Erythroblast (primary cell): ENCODE data around the gene STOM.
"Not testable (repeated sequence)": the region's sequence is repeated elsewhere in the genome, so short reads cannot be mapped to it uniquely, and the experiment has no call there.

ENCODE experiments used
- DNase-seq, 2 experiments: peaks; one replicate each; lab custom pipeline; 2025; lab: John Stamatoyannopoulos, UW
- GATA1 ChIP-seq: IDR thresholded peaks from 2 replicates; pipeline ENCODE4 v1.6.1; 2011; ENCODE audit warnings: low read depth, mild to moderate bottlenecking, control low read depth, low read length, moderate library complexity
- POLR2A ChIP-seq: IDR thresholded peaks from 2 replicates; pipeline ENCODE4 v1.6.1; 2011; ENCODE audit warnings: mild to moderate bottlenecking, low read length

The STOM gene

DNA sequence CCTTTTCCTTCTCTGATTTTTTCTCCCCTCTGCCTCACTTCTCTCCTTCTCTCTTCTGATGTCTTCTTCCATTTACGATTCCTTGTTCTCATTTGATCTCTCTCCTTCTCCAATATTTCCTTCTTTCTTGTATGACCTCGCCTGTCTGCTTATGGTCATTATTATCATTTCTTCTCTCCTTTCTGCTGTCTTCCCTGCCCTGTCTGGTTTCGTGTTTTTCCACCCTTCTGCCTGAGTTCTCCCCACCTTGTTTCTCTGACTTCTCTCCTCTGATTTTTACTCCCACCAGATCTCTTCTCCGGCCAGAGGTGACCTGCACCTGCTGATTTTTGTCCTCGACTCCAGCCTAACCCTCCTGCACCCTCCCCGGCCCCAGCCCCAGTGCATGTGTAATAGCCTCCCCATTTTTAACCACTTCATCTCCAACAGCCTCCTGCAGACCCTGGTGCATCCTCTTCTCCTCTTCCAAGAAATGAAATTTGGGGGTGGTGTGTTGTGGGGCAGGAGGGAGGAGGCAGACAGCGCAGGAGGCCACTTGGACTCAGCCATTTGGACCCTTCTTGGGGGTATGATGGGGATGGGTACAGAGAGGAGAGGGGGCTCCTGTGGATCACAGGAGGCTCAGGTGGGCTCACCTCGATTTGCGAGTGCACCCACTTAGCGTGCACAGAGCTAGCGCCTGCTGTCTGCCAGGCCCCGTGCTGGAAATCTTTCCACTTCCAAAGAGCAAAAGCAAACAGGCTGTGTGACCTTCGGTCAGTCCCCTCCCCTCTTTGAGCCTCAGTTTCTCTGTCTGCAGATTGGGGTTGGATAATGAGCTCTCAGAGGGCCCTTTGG is 69.5 kb downstream of the STOM start:
- TF ChIP-seq POLR2A, result no peak
- no peak for TF ChIP-seq GATA1

DNA sequence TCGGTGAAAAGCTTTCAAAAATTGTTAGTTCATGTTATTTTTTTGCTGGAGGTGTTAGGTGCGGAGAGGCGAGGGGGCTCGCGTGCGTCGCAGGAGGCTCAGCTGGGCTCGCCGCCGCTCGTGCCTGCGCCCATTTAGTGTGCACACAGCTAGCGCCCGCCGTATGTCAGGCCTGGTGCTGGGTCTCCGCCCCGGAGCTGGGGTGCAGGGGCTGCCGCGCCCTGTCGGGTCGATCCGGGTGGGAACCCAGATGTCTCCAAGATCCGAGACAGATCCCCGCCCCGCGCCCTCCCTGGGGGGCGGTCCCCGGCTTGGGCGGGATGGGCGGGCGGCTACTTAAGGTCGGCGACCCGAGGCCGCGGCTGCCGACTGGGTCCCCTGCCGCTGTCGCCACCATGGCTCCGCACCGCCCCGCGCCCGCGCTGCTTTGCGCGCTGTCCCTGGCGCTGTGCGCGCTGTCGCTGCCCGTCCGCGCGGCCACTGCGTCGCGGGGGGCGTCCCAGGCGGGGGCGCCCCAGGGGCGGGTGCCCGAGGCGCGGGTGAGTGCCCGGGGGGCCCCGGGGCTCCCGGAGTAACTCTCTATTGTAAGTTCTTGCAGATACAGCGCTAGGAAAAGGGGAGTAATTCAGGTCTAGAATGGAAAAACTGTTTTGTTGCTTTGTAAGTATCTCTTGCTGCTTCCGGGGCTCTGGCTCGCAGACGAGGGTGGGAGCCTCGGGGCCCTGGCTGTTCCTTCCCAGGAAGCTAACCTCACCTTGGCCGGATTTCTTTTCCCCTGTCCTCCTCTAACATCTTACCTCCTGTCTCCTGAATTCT is 70.4 kb downstream of the STOM start:
- peak; percentile 71 to 77 for DNase-seq
- no peak for TF ChIP-seq GATA1
- TF ChIP-seq POLR2A, result no peak

More for the DNA sequence above, 69.5 kb downstream of the STOM start:
- DNase-seq, result no peak

DNA sequence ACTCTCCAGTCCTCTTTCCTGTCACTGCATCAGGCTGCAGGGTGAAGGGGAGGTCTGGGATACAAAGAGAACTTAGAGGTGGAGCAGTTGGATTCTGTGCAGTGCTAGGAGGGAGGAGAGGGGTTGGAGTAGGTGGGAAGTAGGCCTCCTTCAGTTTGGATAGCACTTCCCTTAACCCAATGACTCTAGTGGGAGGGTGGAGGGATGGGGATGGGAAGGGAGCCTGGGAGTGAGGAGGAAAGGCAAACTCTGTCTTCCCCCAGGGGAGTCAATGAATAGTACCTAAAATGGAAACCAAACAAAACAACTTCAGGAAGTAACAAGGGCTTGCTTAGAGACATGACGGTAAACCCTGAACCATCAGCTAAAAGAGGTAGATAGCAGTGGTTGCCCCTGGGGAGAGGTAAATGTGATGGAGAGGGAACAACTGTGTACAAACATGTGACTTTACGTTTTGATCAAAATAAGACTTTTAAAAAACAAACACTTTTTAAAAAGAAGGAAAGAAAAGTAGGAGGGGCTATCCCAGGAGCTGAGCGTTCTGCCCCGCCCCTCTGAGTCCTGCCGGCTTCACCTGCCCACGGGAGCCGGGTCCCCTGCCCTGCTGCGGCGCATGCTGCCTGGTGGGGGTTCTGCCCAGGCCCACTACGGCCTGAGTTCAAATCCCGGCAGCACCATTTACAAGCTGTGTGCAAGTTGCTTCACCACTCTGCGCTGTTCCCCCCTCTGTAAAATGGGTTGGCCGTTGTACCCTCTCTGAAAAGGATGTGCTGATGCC is 71.2 kb downstream of the STOM start:
- DNase-seq, result no peak
- TF ChIP-seq GATA1 (no peak), POLR2A (no peak)

DNA sequence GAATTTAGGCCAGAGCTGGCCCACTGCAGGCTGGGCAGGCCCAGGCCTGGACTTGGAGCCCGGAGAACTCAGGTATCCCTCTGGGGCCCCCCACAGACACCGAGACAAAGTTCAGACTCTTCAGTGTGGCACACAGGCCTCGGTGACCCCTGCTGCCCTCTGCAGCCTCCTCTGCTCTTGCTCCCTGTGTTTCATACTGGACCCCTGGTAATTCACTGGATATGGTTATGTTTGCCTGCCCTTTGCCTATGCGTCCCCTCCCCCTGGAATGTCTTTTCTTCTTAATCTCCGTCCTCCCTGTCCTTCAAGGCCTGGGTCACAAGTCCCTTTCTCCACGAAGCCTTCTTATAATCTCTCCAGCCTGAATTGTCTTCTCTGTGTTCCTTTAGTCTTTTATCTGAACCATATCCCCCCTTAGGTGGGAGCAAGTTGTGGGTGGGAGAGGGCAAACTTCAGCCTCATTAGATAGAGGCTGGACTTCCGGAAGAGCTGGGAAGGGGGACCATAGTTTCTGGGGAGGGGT is 72.0 kb downstream of the STOM start:
- DNase-seq, result no peak
- TF ChIP-seq POLR2A (no peak), GATA1 (no peak)

DNA sequence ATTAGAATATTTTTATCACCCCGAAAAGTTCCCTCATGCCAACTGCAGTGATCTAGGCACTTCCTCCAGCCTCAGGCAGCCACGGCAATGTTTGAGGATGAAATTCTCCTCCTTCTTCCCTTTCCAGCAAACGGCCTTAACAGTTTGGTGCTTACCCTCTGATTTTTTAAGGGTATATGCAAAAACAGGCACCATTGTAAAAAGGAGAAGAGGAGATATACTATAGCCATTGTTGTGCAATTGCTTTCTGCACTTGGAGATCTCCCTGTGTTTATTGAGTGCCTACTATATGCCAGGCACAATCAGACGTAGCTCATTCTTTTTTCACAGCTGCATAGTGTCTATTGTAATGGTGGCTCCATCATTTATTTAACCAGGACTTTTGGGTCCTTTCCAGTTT is 72.7 kb downstream of the STOM start:
- TF ChIP-seq GATA1, result no peak
- no peak for TF ChIP-seq POLR2A
- DNase-seq, result no peak

DNA sequence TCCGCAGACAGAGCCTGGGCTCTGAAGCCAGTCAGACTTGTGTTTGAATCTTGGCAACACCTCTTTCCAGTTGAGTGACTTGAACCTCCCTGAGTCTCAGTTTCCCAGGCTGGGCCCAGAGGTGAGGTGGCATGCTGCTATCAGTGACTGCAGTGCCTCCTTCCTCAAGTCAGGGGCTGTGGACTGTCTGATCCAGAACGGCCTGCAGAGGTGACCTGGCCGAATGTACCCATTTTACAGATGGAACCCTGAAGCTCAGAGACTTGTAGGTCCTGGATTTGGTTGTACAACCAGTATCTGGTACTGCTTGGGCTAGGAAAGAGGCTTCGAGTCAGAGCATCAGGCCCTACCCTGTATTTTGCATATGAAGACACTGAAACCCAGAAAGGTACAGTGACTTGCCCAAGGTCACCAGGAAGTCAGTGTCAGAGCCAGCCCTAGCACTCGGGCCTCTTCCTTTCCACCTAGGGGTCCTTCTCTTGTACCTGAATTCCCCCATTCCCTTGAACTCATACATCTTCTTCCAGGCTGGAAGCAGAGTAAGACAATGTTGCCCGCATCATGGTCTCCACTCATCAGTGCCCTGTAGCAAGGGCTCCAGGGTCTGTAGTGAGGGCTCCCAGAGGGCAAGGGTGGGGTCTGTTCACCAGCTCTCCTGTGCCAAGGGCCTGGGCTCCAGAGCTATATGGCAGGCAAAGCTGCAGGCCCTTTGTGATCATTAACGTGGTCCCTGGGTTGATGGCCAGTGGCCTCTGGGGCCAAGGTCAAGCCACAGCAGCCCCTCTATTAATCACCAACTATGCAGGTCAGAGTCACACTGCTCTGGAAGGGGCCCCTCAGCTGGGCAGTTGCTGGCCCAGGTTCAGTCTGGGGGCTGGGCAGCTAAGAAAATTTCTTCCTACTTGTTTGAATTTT is 73.6 kb downstream of the STOM start:
- DNase-seq, result no peak
- TF ChIP-seq POLR2A, result no peak
- no peak for TF ChIP-seq GATA1

DNA sequence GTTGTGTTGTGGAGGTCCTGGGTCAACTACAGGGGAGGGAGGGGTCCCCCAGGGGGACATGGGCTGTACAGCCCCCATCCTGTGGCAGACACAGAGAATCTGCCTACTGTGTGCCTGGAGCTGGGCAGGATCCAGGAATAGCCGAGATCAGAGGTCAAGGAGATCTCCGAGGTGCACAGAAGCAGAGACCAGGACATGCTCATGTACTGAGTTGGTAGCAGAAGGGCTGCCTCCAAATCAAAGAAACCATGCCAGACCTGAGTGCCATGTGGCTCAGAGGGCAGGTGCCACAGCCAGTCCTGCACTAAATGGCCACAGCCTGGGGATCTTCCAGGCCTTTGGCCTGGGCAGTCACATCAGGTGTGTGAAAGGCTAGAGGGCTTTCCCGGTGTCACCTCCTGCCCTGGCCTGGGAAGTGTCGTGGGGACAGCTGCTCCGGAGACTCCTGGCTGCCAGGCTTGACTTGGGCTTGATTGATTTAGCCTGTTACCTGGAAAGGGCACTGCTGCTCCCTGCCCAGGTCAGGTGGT is 74.3 kb downstream of the STOM start:
- no peak for DNase-seq
- TF ChIP-seq POLR2A, result no peak
- no peak for TF ChIP-seq GATA1

DNA sequence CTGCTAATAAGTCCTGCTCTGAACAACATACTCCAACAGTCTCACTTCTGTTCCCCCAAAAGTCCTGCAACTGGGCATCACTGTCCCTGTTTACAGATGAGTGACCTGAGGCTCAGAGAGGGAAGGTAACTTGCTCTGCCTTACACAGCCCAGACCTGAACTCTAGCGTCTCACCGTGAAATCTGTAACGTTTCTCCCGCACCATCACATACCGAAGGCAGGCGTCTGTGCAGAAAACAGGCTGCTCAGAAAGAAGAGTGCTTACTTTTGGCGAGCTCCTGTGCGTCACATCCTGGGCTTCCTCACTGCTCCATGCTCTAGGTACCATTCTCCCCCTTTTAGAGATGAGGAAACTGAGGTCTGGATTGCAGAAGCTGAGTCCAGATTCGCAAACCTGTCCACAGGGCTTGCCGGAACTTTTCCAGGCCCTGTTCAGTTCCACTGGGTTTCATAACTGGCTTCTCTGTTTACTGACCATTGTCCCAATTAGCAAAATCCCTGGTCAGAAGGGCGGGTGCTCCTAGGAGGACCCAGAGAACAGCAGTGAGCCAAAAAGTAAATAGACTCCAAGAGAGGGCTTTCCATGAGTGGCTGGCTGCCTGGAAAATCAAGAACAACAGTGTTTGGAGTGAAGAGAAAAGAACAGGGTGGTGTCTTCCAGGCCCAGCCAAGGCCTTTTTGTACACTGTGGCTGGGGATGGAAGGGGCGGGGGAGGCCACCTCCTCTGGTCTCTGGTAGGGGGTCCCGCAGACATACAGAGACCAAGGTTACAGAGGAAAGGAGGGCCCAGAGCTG is 75.0 kb downstream of the STOM start:
- no peak for DNase-seq

DNA sequence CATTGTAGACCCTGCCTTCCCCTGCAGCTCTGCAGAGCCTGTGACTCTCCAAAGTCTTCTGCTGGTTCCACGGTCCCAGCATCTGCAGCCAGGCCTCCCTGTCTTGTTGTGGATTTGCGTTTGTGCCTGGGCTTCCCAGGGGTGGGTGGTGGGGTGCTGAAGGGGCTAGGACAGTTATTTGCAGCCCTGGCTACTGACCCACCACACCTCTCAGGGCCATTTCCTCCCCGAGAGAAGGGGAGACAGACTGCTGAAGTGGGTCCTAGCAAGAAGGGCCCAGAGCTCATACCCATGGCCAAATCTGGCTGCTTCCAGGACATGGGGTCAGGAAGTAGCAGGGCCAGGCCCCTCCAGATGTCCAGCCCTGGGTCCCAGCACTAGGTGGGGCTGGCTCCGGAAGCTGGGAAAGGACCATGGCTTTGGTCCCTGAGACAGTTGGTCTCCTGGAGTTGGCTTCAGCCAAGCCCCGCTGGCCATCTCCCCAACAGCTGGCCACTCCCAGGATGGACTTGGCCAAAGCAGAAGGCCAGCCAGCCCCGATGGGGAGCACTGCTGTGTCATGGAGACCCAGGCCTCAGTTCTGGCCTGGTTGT is 75.8 kb downstream of the STOM start:
- TF ChIP-seq POLR2A, result no peak
- TF ChIP-seq GATA1, result no peak
- no peak for DNase-seq

More for the DNA sequence above, 75.0 kb downstream of the STOM start:
- no peak for TF ChIP-seq GATA1

DNA sequence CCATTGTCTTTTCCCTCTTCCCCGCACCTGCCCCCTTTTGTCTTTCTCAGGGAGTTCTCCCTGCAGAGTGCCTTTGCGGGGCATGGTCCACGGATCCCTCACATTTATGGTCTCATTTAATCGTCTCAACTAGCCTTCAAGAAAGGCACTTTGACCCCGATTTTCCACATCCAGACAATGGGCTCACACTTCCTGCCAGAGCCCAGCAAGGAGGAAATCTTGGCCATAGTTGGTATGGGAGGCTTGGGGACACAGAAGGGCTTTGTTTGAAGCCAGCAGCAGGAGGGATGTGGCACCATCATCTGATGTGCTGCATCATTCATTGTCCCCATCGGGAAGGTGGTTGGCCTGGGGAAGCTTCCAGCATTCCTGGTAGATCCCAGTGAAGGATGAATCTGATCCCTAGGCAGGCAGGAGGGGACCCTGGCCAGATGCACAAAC is 77.2 kb downstream of the STOM start:
- no peak for DNase-seq

DNA sequence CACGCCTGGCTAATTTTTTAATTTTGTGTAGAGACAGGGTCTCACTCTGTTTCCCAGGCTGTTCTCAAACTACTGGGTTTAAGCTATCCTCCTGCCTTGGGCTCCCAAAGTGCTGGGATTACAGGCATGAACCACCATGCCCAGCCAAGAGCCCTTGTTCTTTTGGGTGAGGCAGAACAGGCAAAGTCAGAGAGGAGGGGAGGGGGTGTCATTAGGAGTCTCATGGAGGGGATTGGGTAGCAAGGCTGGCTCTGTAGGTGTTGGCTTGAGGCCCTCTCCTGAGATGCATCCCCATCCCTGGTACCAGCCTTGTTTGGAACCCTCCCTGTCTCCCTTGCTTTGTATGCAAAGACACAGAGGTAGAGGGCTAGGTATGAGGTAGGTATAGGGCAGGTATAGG is 78.0 kb downstream of the STOM start:
- TF ChIP-seq POLR2A, result no peak
- no peak for TF ChIP-seq GATA1
- no peak for DNase-seq

More for the DNA sequence above, 77.2 kb downstream of the STOM start:
- TF ChIP-seq POLR2A, result no peak
- no peak for TF ChIP-seq GATA1

DNA sequence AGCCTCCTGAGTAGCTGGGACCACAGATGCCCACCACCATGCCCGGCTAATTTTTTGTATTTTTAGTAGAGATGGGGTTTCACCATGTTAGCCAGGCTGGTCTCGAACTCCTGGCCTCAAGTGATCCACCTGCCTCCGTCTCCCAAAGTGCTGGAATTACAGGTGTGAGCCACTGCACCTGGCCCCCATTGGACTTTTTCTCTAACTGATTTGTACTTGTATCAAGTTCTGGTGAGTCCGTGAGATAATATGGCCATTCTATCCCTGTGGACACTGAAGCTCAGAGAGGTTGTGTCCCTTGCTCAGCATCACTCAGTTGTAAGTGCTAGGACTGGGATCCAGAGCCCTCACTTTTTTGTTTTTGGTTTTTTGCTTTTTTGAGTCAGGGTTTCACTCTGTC is 78.5 kb downstream of the STOM start:
- not testable (repeated sequence) for DNase-seq
